ENCODE measurements around the gene CCDC178.

CCDC178 gene

GRCh38 chr18:33115917-33116316 is 324.6 kb downstream of the CCDC178 start:
- DNase-seq, result no peak

- no peak for DNase-seq
Measured at GRCh38 chr18:33115476-33115875, 325.0 kb downstream of the CCDC178 start.

- peak; percentile 32 for DNase-seq
Measured at GRCh38 chr18:33114749-33115148, 325.8 kb downstream of the CCDC178 start.

GRCh38 chr18:33113416-33113815 is 327.1 kb downstream of the CCDC178 start:
- no peak for DNase-seq

GRCh38 chr18:33107511-33107910 is 333.0 kb downstream of the CCDC178 start:
- DNase-seq, result no peak

- no peak for DNase-seq
Measured at GRCh38 chr18:33101316-33101715, 339.2 kb downstream of the CCDC178 start.

- no peak for DNase-seq
Measured at GRCh38 chr18:33099626-33100025, 340.9 kb downstream of the CCDC178 start.

- no peak for DNase-seq
Measured at GRCh38 chr18:33097126-33097525, 343.4 kb downstream of the CCDC178 start.

GRCh38 chr18:33090461-33090860 is 350.1 kb downstream of the CCDC178 start:
- no peak for DNase-seq

GRCh38 chr18:33076601-33077000 is 363.9 kb downstream of the CCDC178 start:
- DNase-seq, result no peak

- DNase-seq, result no peak
Measured at GRCh38 chr18:33074125-33074524, 366.4 kb downstream of the CCDC178 start.

GRCh38 chr18:33062834-33063364 is 377.6 kb downstream of the CCDC178 start:
- DNase-seq, result no peak

GRCh38 chr18:33052886-33053285 is 387.6 kb downstream of the CCDC178 start:
- no peak for DNase-seq

GRCh38 chr18:33051407-33051806 is 389.1 kb downstream of the CCDC178 start:
- peak; percentile 83 for DNase-seq

- no peak for DNase-seq
Measured at GRCh38 chr18:33040213-33040612, 400.3 kb downstream of the CCDC178 start.

GRCh38 chr18:33034945-33035344 is 405.6 kb downstream of the CCDC178 start:
- no peak for DNase-seq

GRCh38 chr18:33034212-33034611 is 406.3 kb downstream of the CCDC178 start:
- DNase-seq, result no peak

GRCh38 chr18:33022370-33022769 is 418.2 kb downstream of the CCDC178 start:
- DNase-seq, result no peak

GRCh38 chr18:33020877-33021276 is 419.6 kb downstream of the CCDC178 start:
- no peak for DNase-seq

GRCh38 chr18:33014060-33014796 is 426.3 kb downstream of the CCDC178 start:
- peak; percentile 50 for DNase-seq

GRCh38 chr18:33010149-33010548 is 430.4 kb downstream of the CCDC178 start:
- no peak for DNase-seq

GRCh38 chr18:32998921-32999320 is 441.6 kb downstream of the CCDC178 start:
- no peak for DNase-seq

GRCh38 chr18:32998285-32998684 is 442.2 kb downstream of the CCDC178 start:
- DNase-seq, result no peak

- no peak for DNase-seq
Measured at GRCh38 chr18:32983721-32984120, 456.8 kb downstream of the CCDC178 start.

- DNase-seq, result no peak
Measured at GRCh38 chr18:32980896-32981295, 459.6 kb downstream of the CCDC178 start.

All from DMS153 (cell line).